GM19238 (cell line): ENCODE results near the gene WFDC10B.
"Not testable (repeated sequence)": the region's sequence is repeated elsewhere in the genome, so short reads cannot be mapped to it uniquely, and the experiment has no call there.

ENCODE experiments used
- DNase-seq: peaks from one replicate; pipeline ENCODE4 v3.0.0; 2011; ENCODE audit warnings: low spot score; ENCODE audit not compliant: insufficient read length

The WFDC10B gene

GRCh38 chr20:45704969-45705637 is at the start of gene WFDC10B:
Gene WFDC10B (minus strand): TSS chr20:45705019. CDS start chr20:45685992, 19,027 bp downstream.
- DNase-seq: no peak

- DNase-seq: no peak
These were observed 47.9 kb upstream of the WFDC10B start for GRCh38 chr20:45752746-45753145.

- DNase-seq: no peak
These were observed 46.9 kb upstream of the WFDC10B start for GRCh38 chr20:45751721-45752120.

- no peak for DNase-seq
These were observed 40.2 kb upstream of the WFDC10B start for GRCh38 chr20:45745015-45745414.

- no peak for DNase-seq
These were observed 37.8 kb upstream of the WFDC10B start for GRCh38 chr20:45742596-45742995.

GRCh38 chr20:45735988-45736387 is 31.2 kb upstream of the WFDC10B start:
- no peak for DNase-seq

- DNase-seq: no peak
These were observed 30.7 kb upstream of the WFDC10B start for GRCh38 chr20:45735552-45735951.

- DNase-seq: no peak
These were observed 27.4 kb upstream of the WFDC10B start for GRCh38 chr20:45732199-45732598.

- no peak for DNase-seq
These were observed 22.2 kb upstream of the WFDC10B start for GRCh38 chr20:45727044-45727443.

- no peak for DNase-seq
These were observed 20.3 kb upstream of the WFDC10B start for GRCh38 chr20:45725134-45725533.

- DNase-seq: no peak
These were observed 17.2 kb upstream of the WFDC10B start, which contains the start of gene SPINT4 for GRCh38 chr20:45722047-45722446. Gene SPINT4 (plus strand): TSS chr20:45722347. CDS start chr20:45722368, 21 bp downstream.

- DNase-seq: not testable (repeated sequence)
These were observed 11.4 kb upstream of the WFDC10B start for GRCh38 chr20:45716141-45716688.

GRCh38 chr20:45701873-45702272 is 2.9 kb downstream of the WFDC10B start, which contains the start of gene WFDC13:
Gene WFDC13 (plus strand): TSS chr20:45702038. CDS start chr20:45702124, 86 bp downstream.
- no peak for DNase-seq

- no peak for DNase-seq
These were observed 3.7 kb downstream of the WFDC10B start for GRCh38 chr20:45701104-45701503.

- DNase-seq: no peak
These were observed 9.3 kb downstream of the WFDC10B start for GRCh38 chr20:45695496-45695895.

GRCh38 chr20:45693346-45693745 is 11.5 kb downstream of the WFDC10B start:
- not testable (repeated sequence) for DNase-seq

GRCh38 chr20:45685896-45686295 is 18.9 kb downstream of the WFDC10B start:
- no peak for DNase-seq

- no peak for DNase-seq
These were observed 25.2 kb downstream of the WFDC10B start for GRCh38 chr20:45679650-45680049.

- DNase-seq: no peak
These were observed 32.1 kb downstream of the WFDC10B start for GRCh38 chr20:45672765-45673164.

GRCh38 chr20:45670139-45670538 is 34.7 kb downstream of the WFDC10B start, which contains the start of gene WFDC11:
Gene WFDC11 (minus strand): TSS chr20:45670239. CDS start chr20:45650600, 19,639 bp downstream.
- no peak for DNase-seq

GRCh38 chr20:45657038-45657437 is 47.8 kb downstream of the WFDC10B start:
- not testable (repeated sequence) for DNase-seq

GRCh38 chr20:45651726-45652125 is 53.1 kb downstream of the WFDC10B start:
- DNase-seq: not testable (repeated sequence)
